HuH-7.5 (cell line): ENCODE data around the gene TANC1.
A peak's percentile ranks its signal among the peaks of the same experiment; 100 is the strongest.

Experiments
- DNase-seq: peaks from one replicate; pipeline ENCODE4 v3.0.0; 2011; ENCODE audit warnings: low spot score

TANC1 gene

DNA sequence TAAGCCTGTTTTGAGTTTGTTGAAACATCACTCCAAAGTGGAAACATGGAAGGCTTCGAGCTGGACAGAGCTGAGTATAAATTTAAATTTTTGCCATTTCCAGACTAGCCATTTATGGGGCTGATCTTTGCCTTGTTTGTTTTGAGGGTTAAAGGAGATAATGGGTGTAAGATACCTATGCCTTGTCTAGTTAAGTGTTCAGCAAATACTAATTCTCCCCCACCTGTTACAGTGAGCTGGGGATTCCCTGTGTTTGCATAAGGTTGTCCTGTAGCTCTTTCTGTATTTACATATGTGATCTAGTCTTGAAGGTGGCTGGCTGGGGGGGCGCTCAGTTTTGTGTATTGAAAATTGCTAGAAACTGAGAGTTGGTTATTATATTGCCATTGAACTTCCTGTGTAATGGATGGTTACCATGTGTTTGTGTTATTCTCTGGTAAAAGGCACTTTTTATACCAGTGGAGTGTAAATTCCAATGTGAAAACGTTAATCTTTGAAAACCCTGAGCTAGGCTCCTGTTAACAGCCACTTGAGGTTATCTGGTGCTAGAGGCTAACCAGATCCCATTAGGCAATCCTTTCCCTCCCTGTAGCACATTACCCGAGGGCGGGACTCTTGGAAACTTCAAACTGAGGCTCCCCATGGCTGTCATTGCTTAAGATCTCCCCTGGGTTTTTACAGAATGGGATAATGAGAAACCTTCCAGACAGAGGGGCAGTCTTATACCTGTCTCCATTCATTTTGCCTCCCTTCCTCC lies 26.7 kb downstream of the TANC1 start:
- DNase-seq = peak; percentile 48

DNA sequence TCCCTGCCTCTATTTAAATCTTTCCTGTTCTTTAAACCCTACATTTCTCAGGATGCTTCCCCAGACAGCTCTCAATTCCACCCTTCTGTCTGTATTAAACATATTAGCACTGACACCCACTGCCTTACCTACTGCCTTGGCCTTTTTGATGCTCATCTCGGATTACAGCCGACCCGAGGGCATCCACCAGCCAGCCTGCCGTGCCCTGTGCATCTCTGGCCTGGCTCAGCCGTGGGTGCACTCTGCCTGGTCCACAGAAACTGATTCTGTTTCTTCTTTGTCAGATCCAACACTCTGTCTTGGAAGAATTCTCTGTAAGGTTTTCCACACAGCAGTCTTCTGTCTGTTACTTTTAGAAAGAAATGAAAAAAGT lies 27.2 kb downstream of the TANC1 start:
- DNase-seq = no peak

DNA sequence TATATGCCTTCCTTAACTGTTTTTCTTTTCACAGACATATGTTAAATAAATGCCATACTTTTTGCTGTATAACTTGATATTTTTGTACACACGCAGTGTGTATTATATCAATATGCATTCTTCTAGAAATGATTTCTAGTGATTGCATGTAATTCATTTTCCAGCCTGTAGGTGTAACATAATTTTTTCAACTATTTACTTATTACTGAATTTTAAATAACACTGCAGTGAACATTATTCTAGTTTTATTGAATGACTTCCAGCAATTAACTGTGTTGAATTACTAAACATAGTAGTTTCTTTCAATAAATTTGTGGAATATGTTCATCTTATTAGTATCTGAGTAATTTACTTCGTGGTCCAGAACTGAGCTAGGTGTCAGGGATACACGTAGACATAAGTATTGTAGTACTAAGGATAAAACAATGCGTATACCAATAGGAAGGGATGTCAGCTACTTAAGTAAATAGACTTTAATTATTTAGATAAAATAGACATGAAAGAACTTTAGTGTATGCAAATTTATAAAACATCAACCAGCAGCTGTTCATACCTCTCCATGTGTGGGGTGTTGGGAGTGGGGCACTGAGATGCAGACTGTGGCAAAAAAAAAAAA lies 28.0 kb downstream of the TANC1 start:
- DNase-seq = no peak

GRCh38 chr2:158997037-158997790 lies 28.8 kb downstream of the TANC1 start:
- DNase-seq = no peak

DNA sequence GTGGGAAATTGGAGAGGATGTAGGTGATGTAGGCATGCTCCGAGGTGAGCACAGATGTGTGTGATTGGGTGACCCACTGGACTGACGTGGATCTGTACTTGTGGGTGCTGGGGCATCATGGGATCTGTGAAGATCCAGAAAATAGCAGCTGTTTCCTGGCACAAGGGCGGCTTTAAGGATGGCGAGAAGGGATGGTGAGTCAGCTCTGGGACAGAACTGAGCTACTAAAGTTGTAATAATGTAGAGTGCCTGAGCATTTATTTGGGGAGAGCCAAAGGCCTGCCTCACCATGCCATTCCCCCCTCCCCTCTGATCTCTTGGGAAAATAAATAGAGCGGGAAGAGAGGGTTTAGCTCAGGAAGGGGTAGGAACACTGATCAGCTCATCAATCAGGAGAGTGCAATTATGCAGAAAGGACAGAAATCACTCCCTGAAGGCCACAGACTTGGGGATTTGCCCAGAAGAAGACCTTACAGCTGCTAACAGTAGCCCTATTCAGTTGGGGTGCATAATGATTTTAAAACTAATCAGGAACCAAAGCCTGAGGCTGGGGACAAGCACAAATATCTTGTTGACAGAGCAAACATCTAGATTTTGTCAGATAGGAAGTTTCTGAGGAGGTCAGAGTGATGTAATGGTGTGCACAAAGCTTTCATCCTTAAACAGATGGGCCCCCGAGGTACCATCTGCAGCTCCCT lies 30.3 kb downstream of the TANC1 start:
- DNase-seq = peak; percentile 26

GRCh38 chr2:158999458-158999857 lies 31.0 kb downstream of the TANC1 start:
- no peak for DNase-seq

- no peak for DNase-seq
Measured at GRCh38 chr2:159000072-159000471, 31.6 kb downstream of the TANC1 start.

DNA sequence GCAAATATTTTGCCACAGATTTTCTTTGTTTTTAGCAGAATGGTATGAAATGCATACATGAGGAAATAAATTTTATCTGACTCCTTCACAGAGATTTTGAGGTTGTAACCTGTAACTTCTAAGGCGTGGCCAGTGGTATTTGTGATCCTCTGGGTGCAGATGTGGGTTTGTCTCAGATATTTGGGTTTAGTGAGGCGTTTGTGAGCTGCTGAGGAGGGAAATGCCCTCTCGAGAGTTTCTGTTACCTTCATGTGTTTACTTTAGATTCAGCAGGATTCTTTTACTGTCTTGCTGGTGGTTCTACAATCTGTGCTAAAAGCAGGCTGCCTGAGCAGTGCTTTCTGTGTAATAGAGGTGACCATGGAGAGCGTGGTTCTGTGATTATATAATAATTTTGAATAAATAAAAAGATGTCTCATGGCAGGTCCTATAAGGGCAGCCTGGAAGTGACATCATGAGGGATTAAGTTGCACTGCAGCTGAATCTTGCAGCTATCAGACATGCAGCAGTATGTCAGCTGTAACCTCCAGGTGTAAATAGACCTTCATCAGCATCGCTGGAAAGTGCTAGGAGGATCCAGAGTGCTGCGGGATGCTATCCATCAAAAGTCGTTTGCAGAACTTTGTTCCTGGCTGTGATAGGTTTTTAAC lies 34.1 kb downstream of the TANC1 start:
- no peak for DNase-seq

DNA sequence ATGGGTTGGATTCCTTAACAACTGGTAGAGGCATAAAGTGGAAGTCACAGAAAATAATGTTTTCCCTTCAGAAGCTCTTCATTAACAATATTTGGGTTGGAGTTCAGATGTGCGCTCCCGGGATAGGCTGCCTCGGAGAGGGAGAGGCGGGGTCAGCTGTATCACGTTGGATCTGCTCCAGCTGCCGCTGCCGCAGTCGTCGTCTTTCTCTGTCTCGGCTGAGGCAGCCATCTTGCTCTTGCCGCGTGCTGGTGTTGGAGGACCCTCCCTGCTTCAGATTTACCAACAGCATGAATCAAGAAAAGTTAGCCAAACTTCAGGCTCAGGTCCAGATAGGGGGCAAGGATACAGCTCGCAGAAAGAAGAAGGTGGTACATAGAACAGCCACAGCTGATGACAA lies 35.1 kb downstream of the TANC1 start:
- no peak for DNase-seq

DNA sequence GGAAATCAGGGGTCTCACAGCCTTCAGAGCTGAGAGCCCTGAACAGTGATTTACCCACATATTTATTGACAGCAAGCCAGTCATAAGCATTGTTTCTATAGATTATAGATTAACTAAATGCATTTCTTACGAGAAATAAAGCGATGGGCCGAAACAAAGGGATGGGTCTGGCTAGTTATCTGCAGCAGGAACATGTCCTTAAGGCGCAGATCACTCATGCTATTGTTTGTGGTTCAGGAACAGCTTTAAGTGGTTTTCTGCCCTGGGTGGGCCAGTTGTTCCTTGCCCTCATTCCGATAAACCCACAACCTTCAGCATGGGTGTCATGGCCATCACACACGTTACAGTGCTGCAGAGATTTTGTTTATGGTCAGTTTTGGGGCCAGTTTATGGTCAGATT lies 36.4 kb downstream of the TANC1 start:
- DNase-seq = no peak

DNA sequence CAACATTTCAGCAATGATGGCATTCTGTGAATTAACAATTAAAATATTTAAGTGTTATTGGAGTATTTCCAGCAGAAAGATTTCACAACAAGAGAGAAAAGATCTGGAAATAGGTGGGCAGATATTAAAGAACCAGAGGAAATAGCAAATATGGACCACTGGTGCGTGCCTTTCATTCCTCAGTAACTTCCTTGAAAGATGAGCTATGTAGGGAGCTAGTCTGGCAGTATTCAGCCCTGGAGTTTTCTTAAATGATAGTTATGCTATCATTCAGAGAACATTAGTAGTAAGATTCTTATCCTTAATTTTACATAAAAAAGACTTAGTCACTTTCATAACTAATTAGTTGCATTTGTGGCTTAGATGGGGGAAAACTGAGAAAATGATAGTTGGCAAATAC lies 41.5 kb downstream of the TANC1 start:
- DNase-seq = no peak

DNA sequence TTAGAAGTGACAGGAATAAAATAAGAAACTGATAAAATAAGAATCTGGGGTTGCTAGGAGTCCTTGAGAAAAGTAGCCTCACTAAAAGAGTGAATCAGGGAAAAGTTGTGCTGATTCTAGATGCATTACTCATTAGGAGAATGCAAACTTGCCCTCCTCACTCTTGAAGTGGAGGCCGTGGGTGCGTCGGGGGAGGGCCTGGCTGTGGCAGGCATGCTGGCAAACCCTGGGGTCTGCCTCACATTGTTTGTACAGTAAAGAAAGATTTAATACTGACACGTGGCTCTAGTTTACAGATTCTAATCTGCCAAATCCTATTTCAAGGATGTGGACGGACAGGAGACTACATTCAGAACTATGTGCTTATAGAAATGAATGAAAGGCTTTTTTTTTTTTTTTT lies 41.9 kb downstream of the TANC1 start:
- no peak for DNase-seq

DNA sequence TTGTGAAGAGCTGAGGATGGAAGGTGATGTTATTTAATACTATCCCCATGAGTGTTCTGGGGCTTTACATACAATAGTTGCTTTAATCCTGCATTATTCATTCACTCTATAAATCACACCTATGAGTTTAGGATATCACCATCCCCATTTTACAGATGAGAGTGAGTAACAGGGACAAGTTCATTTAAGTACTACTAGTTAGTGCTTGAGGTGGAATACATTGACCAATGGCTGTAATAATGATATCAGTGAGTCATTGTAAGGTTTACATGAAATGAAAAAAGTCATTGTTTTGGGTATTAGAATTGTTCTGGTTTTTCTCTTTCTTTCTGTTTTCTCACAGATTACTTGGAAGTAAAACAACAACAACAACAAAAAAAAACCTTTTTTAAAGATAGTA lies 42.5 kb downstream of the TANC1 start:
- no peak for DNase-seq

DNA sequence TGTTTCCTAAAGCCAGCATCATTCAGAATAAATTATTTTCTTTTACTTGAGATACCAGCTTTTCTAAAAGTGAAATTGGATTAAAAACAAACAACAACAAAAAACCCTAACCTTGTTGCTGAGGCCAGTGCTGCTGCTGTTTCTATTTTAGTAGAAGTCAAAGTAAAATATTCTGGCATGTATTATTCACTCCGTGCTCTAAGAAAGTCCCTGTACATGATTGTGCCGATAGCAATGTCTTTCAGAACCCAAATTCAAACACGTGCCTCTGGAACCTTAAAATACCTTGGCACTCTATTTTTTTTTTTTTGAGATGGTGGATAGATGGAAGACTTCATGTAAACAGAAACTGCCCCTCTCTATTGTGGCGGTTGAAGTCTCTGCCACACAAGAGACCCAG lies 43.7 kb downstream of the TANC1 start:
- no peak for DNase-seq

DNA sequence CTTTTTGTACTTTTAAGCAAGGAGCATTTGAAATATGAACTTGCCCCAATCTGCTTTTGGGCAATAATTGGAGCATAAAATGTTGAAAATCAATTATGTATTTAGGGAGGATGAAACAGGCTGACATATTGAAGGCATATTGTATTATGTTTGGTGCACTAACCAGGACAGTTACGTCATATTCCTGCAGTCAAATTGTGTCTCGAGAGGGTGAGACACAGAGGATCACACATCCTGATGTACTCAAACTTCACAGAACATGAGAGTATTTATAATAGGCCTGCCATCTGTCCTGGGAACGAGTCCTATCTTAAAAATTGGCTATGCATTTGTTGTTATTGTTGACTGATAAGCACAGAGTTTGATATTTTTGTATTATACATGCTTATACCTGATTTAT lies 44.7 kb downstream of the TANC1 start:
- no peak for DNase-seq

DNA sequence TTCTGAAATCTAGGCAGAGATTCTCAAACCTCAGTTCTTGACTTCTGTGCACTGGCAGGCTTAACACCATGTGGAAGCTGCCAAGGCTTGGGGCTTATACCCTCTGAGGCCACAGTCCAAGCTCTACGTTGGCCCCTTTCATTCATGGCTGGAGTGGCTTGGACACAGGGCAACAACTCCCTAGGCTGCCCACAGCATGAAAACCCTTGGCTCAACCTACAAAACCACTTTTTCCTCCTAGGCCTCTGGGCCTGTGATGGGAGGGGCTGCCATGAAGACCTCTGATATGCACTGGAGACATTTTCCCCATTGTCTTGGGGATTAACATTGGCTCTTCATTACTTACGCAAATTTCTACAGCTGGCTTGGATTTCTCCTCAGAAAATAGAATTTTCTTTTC lies 46.7 kb downstream of the TANC1 start:
- no peak for DNase-seq

DNA sequence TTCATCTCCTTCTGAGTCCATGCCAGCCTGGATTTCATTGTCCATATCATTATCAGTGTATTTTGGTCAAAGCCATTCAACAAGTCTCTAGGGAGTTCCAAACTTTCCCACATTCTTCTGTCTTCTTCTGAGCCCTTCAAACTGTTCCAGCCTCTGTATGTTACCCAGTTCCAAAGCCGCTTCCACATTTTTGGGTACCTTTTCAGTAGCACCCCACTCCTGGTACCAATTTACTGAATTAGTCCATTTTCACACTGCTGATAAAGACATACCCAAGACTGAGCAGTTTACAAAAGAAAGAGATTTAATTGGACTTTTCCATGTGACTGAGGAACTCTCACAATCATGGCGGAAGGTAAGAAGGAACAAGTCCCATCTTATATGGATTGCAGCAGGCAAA lies 47.4 kb downstream of the TANC1 start:
- no peak for DNase-seq

DNA sequence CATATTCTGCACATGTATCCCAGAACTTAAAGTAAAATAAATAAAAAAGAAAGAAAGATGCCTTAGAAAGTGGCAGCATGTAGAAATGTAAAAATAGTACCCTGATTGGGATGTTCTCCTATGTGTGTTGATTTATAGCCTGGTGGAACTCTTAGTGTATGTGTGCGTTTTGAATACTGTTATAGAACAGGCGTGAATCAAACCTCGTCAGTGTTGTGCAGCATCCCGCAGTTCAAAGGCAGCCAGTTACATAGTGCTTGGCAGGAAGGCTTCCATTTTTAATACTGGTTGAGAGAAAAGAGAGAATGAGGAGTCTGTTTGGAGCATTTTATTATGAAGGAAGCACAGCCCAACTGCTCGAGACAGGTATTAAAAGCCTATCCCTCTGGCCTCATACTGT lies 49.4 kb downstream of the TANC1 start:
- DNase-seq = no peak

DNA sequence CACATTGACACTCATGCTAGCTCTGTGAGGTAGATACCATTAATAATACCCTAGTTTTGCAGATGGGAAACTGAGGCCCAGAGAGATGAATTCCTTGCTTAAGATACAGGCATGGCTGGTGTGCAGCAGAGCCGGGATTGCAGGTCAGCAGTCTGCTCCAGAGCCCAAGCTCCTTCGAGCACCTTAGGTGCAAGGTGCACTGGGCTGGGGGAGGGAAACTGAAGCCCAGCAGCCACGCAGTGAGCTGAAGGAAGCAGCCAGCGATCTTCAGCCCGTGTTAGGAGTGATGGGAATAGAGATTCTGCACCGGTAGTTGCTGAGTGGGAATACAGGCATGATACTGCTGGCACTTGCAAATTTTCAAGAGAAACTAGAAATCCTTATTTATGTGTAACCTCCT lies 50.6 kb downstream of the TANC1 start:
- no peak for DNase-seq

DNA sequence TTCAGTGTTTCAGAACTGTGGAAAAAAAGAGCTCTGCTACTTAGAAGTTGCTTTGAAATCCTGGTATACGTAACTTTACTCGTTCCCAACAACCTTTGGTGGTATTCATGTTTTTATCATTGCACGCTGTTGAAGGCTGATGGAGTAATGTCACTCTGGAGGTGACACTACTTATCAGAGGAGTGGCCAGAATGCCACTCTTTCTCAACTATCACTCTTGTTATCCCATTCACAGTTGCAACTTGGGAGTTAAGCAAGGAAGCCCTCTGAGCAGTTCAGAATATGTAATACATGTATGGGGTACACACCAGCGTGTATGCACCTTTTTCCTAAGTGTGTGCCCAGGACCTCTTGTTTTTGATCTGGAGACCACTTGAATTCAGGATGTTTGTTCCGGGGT lies 53.6 kb downstream of the TANC1 start:
- DNase-seq = no peak

GRCh38 chr2:159026170-159026569 lies 57.7 kb downstream of the TANC1 start:
- DNase-seq = no peak

GRCh38 chr2:159028776-159029175 lies 60.3 kb downstream of the TANC1 start:
- DNase-seq = no peak
